Measurements from ENCODE around the gene COPG2.

Gene COPG2

DNA sequence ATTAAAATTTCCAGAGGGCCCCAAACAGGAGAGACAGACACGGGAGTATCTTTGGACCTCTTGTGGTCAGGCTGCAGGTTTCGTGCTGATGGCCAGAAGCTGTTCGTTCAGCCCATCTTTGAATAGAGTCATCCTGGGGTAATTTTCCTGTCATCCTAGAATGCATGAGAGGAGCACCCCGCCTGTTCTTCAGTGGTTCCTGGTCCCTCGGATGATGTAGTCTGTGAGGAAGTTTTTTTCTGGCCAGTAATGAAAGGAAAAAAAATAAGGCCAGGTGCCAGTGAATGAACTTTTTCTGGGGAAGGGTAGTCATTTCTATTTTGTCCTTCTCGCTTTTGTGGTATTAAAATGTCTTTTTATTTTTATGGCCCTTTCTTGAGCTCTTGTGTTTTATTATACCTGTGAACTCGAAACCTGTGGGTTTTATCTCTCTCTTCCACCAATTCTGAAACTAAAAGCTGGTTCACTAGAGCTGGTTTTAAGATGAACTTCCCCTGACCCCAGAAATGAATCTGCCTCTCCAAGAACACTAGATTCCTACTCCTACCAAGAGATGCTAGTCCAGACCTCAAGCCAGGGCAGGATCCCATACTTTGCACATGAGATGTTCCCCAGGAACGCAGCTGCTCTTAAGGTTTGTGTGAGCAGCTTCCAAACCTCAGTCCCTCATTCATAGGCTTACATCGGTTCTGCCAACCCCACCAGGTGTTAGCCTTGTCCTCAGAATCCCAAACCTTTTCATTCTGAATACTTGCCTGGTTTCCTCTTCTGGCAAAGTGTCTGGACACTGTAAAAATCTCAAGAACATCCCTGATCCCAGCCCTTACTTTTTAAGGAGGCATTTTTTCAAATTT is 192.0 kb downstream of the COPG2 start:
- no peak for TF ChIP-seq EZH2phosphoT487 (IDR thresholded peaks at IDR 0.05; ENCODE audit: low read depth)
- TF ChIP-seq, protein P1, sequence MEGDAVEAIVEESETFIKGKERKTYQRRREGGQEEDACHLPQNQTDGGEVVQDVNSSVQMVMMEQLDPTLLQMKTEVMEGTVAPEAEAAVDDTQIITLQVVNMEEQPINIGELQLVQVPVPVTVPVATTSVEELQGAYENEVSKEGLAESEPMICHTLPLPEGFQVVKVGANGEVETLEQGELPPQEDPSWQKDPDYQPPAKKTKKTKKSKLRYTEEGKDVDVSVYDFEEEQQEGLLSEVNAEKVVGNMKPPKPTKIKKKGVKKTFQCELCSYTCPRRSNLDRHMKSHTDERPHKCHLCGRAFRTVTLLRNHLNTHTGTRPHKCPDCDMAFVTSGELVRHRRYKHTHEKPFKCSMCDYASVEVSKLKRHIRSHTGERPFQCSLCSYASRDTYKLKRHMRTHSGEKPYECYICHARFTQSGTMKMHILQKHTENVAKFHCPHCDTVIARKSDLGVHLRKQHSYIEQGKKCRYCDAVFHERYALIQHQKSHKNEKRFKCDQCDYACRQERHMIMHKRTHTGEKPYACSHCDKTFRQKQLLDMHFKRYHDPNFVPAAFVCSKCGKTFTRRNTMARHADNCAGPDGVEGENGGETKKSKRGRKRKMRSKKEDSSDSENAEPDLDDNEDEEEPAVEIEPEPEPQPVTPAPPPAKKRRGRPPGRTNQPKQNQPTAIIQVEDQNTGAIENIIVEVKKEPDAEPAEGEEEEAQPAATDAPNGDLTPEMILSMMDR (IDR thresholded peaks at IDR 0.05; ENCODE audit: low read depth, low read length) = no peak
- no peak overlapping the region for H2AFZ ChIP-seq (ENCODE audit: low read depth, low read length)
- no peak overlapping the region for H3K4me2 ChIP-seq (ENCODE audit: low read length)

DNA sequence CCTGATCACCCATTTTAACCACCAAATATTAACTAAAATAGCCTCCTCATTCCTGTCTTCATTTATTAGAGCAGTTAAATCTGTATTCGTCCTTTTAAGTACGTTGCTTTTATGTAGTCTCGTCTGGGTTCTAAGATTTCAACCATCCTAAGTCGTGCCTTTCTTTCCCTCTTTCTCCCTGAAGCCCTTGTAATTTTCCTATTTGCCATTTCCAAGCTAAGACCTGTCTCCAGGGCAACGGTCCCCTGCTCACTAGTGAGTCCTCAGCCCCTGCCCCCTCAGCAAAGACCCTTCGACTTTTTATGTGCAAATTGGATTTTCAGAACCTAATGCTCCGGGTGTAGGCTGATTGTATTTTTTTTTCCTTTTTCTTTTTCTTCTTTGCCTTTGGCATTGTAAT is 192.8 kb downstream of the COPG2 start:
- no peak overlapping the region for H3K27ac ChIP-seq (ENCODE audit: low read length)
- H3K27me3 ChIP-seq (ENCODE audit: low read depth, low read length) = no peaks in the 10 kb centered on the region
- H2AFZ ChIP-seq (ENCODE audit: low read depth, low read length) = no peak overlapping the region
- peaks cover 11% of the 10 kb centered on the region for H3K4me1 ChIP-seq (ENCODE audit: low read length)
- H3K9ac ChIP-seq (ENCODE audit: low read length) = no peak overlapping the region
- H3K79me2 ChIP-seq (ENCODE audit: low read length) = no peaks in the 10 kb centered on the region
- H3K4me2 ChIP-seq (ENCODE audit: low read length) = no peak overlapping the region
- TF ChIP-seq, protein P1 (IDR thresholded peaks at IDR 0.05; ENCODE audit: low read depth, low read length) = no peak
- no peak for TF ChIP-seq EZH2phosphoT487 (IDR thresholded peaks at IDR 0.05; ENCODE audit: low read depth)
- no peaks in the 10 kb centered on the region for H3K36me3 ChIP-seq (replicated peaks; ENCODE audit: low read depth, low read length)
- no peak overlapping the region for H3K4me3 ChIP-seq (ENCODE audit: low read length)
- no peaks in the 10 kb centered on the region for H3K9me3 ChIP-seq (ENCODE audit: insufficient read depth, low read length)
- H4K20me1 ChIP-seq (ENCODE audit: insufficient read depth, low read length) = no peaks in the 10 kb centered on the region

More for the DNA sequence above, 192.0 kb downstream of the COPG2 start:
- H4K20me1 ChIP-seq (ENCODE audit: insufficient read depth, low read length) = no peaks in the 10 kb centered on the region
- H3K79me2 ChIP-seq (ENCODE audit: low read length) = no peaks in the 10 kb centered on the region
- H3K9ac ChIP-seq (ENCODE audit: low read length) = no peak overlapping the region
- H3K4me3 ChIP-seq (ENCODE audit: low read length) = no peak overlapping the region
- H3K27ac ChIP-seq (ENCODE audit: low read length) = no peak overlapping the region
- H3K27me3 ChIP-seq (ENCODE audit: low read depth, low read length) = no peaks in the 10 kb centered on the region
- H3K4me1 ChIP-seq (ENCODE audit: low read length) = peaks cover 11% of the 10 kb centered on the region
- no peaks in the 10 kb centered on the region for H3K9me3 ChIP-seq (ENCODE audit: insufficient read depth, low read length)
- H3K36me3 ChIP-seq (replicated peaks; ENCODE audit: low read depth, low read length) = no peaks in the 10 kb centered on the region

DNA sequence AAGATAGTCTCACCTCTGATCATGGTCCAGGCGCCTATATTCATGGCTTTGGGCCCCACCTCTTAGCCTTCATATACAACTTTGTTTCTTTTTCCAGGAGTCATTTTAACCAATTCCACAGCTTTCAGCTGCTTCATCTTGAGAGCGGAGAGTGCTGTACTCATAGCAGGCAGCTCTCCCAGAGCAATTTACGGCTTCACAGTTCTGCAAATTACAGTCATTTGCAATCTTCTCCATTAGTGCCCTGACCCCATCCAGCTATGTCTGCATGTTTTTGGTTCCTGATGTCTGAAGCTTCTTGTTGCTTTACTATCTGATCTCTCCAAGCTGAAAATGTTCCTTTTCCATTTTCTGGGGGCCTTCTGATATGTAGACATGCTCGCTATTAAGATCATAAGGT is 194.7 kb downstream of the COPG2 start:
- TF ChIP-seq EZH2phosphoT487 (IDR thresholded peaks at IDR 0.05; ENCODE audit: low read depth) = no peak
- TF ChIP-seq, protein P1 (IDR thresholded peaks at IDR 0.05; ENCODE audit: low read depth, low read length) = no peak
- Histone ChIP-seq H3K9me3 (ENCODE audit: insufficient read depth, low read length) (no peaks in the 10 kb centered on the region), H2AFZ (ENCODE audit: low read depth, low read length) (no peak overlapping the region), H3K36me3 (replicated peaks; ENCODE audit: low read depth, low read length) (no peaks in the 10 kb centered on the region), H4K20me1 (ENCODE audit: insufficient read depth, low read length) (no peaks in the 10 kb centered on the region), H3K4me3 (ENCODE audit: low read length) (no peak overlapping the region), H3K4me1 (ENCODE audit: low read length) (peaks cover 11% of the 10 kb centered on the region), H3K79me2 (ENCODE audit: low read length) (no peaks in the 10 kb centered on the region), H3K4me2 (ENCODE audit: low read length) (no peak overlapping the region), H3K9ac (ENCODE audit: low read length) (no peak overlapping the region), H3K27me3 (ENCODE audit: low read depth, low read length) (no peaks in the 10 kb centered on the region), H3K27ac (ENCODE audit: low read length) (no peak overlapping the region)

DNA sequence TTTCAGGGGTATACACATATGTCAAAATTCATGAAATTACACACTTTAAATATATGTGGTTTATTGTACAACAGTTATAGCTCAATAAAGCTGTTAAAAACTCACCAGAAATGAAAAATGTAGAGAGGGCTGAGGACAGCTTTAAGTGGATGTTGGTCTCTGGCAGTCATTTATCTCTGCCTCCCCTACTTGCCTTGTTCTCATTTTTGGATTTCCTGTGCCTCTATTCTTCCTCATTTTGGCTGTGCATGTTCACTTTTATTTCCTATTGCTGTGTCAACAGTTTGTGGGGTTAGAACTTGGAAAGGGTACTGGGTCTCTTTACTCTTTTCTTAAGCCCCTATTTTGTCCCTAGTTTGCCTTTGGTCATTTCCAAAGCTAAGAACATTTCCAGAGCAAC is 195.3 kb downstream of the COPG2 start:
- Histone ChIP-seq H3K4me1 (ENCODE audit: low read length) (peaks cover 11% of the 10 kb centered on the region), H2AFZ (ENCODE audit: low read depth, low read length) (peak overlapping the region; percentile 56), H3K4me3 (ENCODE audit: low read length) (no peak overlapping the region), H3K36me3 (replicated peaks; ENCODE audit: low read depth, low read length) (no peaks in the 10 kb centered on the region), H3K27me3 (ENCODE audit: low read depth, low read length) (no peaks in the 10 kb centered on the region), H3K4me2 (ENCODE audit: low read length) (peak overlapping the region; percentile 42), H3K9me3 (ENCODE audit: insufficient read depth, low read length) (no peaks in the 10 kb centered on the region), H4K20me1 (ENCODE audit: insufficient read depth, low read length) (no peaks in the 10 kb centered on the region), H3K9ac (ENCODE audit: low read length) (no peak overlapping the region), H3K79me2 (ENCODE audit: low read length) (no peaks in the 10 kb centered on the region), H3K27ac (ENCODE audit: low read length) (no peak overlapping the region)
- TF ChIP-seq, protein P1 (IDR thresholded peaks at IDR 0.05; ENCODE audit: low read depth, low read length) = no peak
- no peak for TF ChIP-seq EZH2phosphoT487 (IDR thresholded peaks at IDR 0.05; ENCODE audit: low read depth)
